WTC11 (cell line): ENCODE data around the gene AKT1S1.

Experiments used
- ATF2 ChIP-seq: sonication (generic); formaldehyde crosslinking; IDR thresholded peaks from 2 replicates; pipeline ENCODE4 v1.8.1; 2022; ENCODE audit warnings: low read depth, missing genetic modification reagents, borderline replicate concordance
- CBFB ChIP-seq: sonication (generic); formaldehyde crosslinking; IDR thresholded peaks from 2 replicates; pipeline ENCODE4 v1.8.1; 2022; ENCODE audit warnings: mild to moderate bottlenecking, low read depth, missing genetic modification reagents
- CREM ChIP-seq: sonication (generic); formaldehyde crosslinking; IDR thresholded peaks from 2 replicates; pipeline ENCODE4 v1.8.1; 2022; ENCODE audit warnings: mild to moderate bottlenecking, missing genetic modification reagents, moderate library complexity
- CTCF ChIP-seq: fragments of 200-600 bp; IDR thresholded peaks from 2 replicates; pipeline ENCODE4 v1.8.0; 2022; ENCODE audit warnings: antibody characterized with exemption
- E2F4 ChIP-seq: sonication (generic); formaldehyde crosslinking; IDR thresholded peaks from 2 replicates; pipeline ENCODE4 v1.8.1; 2022; ENCODE audit warnings: low read depth, mild to moderate bottlenecking, moderate library complexity, missing genetic modification reagents, borderline replicate concordance
- ETV6 ChIP-seq: sonication (generic); formaldehyde crosslinking; IDR thresholded peaks from 2 replicates; pipeline ENCODE4 v1.8.1; 2022; ENCODE audit warnings: mild to moderate bottlenecking, missing genetic modification reagents
- FOXP1 ChIP-seq: sonication (generic); formaldehyde crosslinking; IDR thresholded peaks from 2 replicates; pipeline ENCODE4 v1.8.0; 2022; ENCODE audit warnings: missing genetic modification reagents, mild to moderate bottlenecking, moderate library complexity, borderline replicate concordance
- TEAD4 ChIP-seq: sonication (generic); formaldehyde crosslinking; IDR thresholded peaks from 2 replicates; pipeline ENCODE4 v1.8.0; 2022; ENCODE audit warnings: mild to moderate bottlenecking, missing genetic modification reagents

GRCh38 chr19:49921871-49922795 is 45.0 kb upstream of the AKT1S1 start:
- TF ChIP-seq CREM (no peak), ATF2 (CRISPR knock-in tag) (no peak), CTCF (no peak), ETV6 (no peak), CBFB (no peak), TEAD4 (no peak), E2F4 (CRISPR knock-in tag) (no peak), FOXP1 (CRISPR knock-in tag) (no peak)
